ENCODE data around the gene ZFP14. TPM values are rescaled to one million over a fixed set of nuclear protein-coding genes. Genes with fewer than 3 reads are reported as not detected.

The ZFP14 gene
- total RNA-seq (10 to 100 TPM; 20.7 to 21.2 TPM), polyA plus RNA-seq (1 to 10 TPM; 2.1 to 7.2 TPM)

- peaks cover 0 to 35% (median 18%) of the 10 kb centered on the region in 8 donors for H3K9me3 Mint-ChIP-seq
- H3K4me3 Mint-ChIP-seq = peak within 1 kb of the TSS; percentile 87 to 96 (median 94)
- H3K36me3 Mint-ChIP-seq = peaks cover 8 to 25% of the 10 kb centered on the region in 2 donors
- CTCF ChIA-PET (ENCODE audit: partially characterized antibody) = interaction anchor here (0.6 to 1.9 kb wide), 3 partner anchors 187 to 703 kb away, joined by 3 to 4 read pairs (median 3); partner anchors contain the start of gene ZNF420
- H3K27ac Mint-ChIP-seq = peak within 1 kb of the TSS; percentile 81 to 97 (median 93)
- intact Hi-C loops (cut with micrococcal nuclease) = loop anchor here (1.0 to 5.0 kb wide), 12 partner anchors 39 to 1400 kb away; partner anchors contain the start of genes ZFP82, ZNF146, ZNF260 and ZNF382
- Histone ChIP-seq H3K27ac (ENCODE audit: low read depth, low read length) (peak within 1 kb of the TSS; percentile 76), H3K4me1 (ENCODE audit: insufficient read depth, low read length) (peaks cover 18% of the 10 kb centered on the region), H3K9me3 (ENCODE audit: control insufficient read depth in 1 of 2, low read length in 2 of 2) (no peaks in the 10 kb centered on the region), H3K36me3 (ENCODE audit: insufficient read depth, low read length) (no peaks in the 10 kb centered on the region), H3K4me3 (ENCODE audit: low read length in 2 of 2) (peak within 1 kb of the TSS; percentile 76 to 87), H3K27me3 (ENCODE audit: insufficient read depth, low read length) (no peaks in the 10 kb centered on the region)
- DNase-seq = peak; percentile 92 to 96 (median 95)
- POLR2A ChIA-PET (ENCODE audit: partially characterized antibody) = interaction anchor here (0.5 to 2.5 kb wide), 19 partner anchors 18 to 1215 kb away, joined by 3 to 18 read pairs (median 4); partner anchors contain the start of genes ZNF146, ZNF260, ZNF382 and ZNF420
- H3K4me1 Mint-ChIP-seq = peaks cover 13 to 34% (median 18%) of the 10 kb centered on the region in 4 donors
- H3K27me3 Mint-ChIP-seq = no peaks in the 10 kb centered on the region
Observed at GRCh38 chr19:36378625-36379509, at the start of gene ZFP14. Gene ZFP14 (minus strand): TSS chr19:36379201. CDS start chr19:36367892, 11,309 bp downstream.

GRCh38 chr19:36423925-36424324 is 44.9 kb upstream of the ZFP14 start:
- H3K27me3 Mint-ChIP-seq = peaks cover 20 to 21% of the 10 kb centered on the region in 2 donors
- peaks cover 0 to 7% (median 1%) of the 10 kb centered on the region in 4 donors for H3K4me1 Mint-ChIP-seq
- Histone ChIP-seq H3K4me1 (ENCODE audit: insufficient read depth, low read length) (peaks cover 3% of the 10 kb centered on the region), H3K27ac (ENCODE audit: low read depth, low read length) (no peak overlapping the region), H3K9me3 (ENCODE audit: control insufficient read depth in 1 of 2, low read length in 2 of 2) (no peaks in the 10 kb centered on the region), H3K27me3 (ENCODE audit: insufficient read depth, low read length) (no peaks in the 10 kb centered on the region), H3K36me3 (ENCODE audit: insufficient read depth, low read length) (no peaks in the 10 kb centered on the region), H3K4me3 (ENCODE audit: low read length in 2 of 2) (no peak overlapping the region)
- ChIA-PET POLR2A (ENCODE audit: partially characterized antibody) (no interaction called here), CTCF (ENCODE audit: partially characterized antibody) (no interaction called here)
- DNase-seq = no peak
- H3K4me3 Mint-ChIP-seq = no peak overlapping the region
- H3K36me3 Mint-ChIP-seq = peaks cover 13 to 17% of the 10 kb centered on the region in 2 donors
- intact Hi-C loops (cut with micrococcal nuclease) = no loop called here
- H3K27ac Mint-ChIP-seq = no peak overlapping the region
- peaks cover 6 to 59% (median 43%) of the 10 kb centered on the region in 8 donors for H3K9me3 Mint-ChIP-seq

- H3K4me3 ChIP-seq (ENCODE audit: low read length in 2 of 2) = no peak overlapping the region
- intact Hi-C loops (cut with micrococcal nuclease) = no loop called here
- no peak for DNase-seq
- no peaks in the 10 kb centered on the region for H3K9me3 ChIP-seq (ENCODE audit: control insufficient read depth in 1 of 2, low read length in 2 of 2)
- Mint-ChIP-seq H3K4me1 (peaks cover 11 to 27% (median 17%) of the 10 kb centered on the region in 4 donors), H3K27ac (no peak overlapping the region), H3K27me3 (peaks cover 17 to 21% of the 10 kb centered on the region in 2 donors), H3K36me3 (peaks cover 20 to 27% of the 10 kb centered on the region in 2 donors), H3K9me3 (peaks cover 3 to 61% (median 36%) of the 10 kb centered on the region in 8 donors), H3K4me3 (peak overlapping the region in 6 of 8 donors; percentile 31 to 64 (median 51))
- ChIA-PET CTCF (ENCODE audit: partially characterized antibody) (no interaction called here), POLR2A (ENCODE audit: partially characterized antibody) (no interaction called here)
- H3K27me3 ChIP-seq (ENCODE audit: insufficient read depth, low read length) = no peaks in the 10 kb centered on the region
- peaks cover 15% of the 10 kb centered on the region for H3K4me1 ChIP-seq (ENCODE audit: insufficient read depth, low read length)
- no peaks in the 10 kb centered on the region for H3K36me3 ChIP-seq (ENCODE audit: insufficient read depth, low read length)
- no peak overlapping the region for H3K27ac ChIP-seq (ENCODE audit: low read depth, low read length)
Observed at GRCh38 chr19:36421749-36422481, 42.9 kb upstream of the ZFP14 start.

GRCh38 chr19:36420961-36421748 is 42.2 kb upstream of the ZFP14 start:
- Mint-ChIP-seq H3K27me3 (peaks cover 13 to 21% of the 10 kb centered on the region in 2 donors), H3K4me3 (peak overlapping the region in 4 of 8 donors; percentile 33 to 64 (median 50))

GRCh38 chr19:36418287-36419001 is 39.4 kb upstream of the ZFP14 start, which contains the start of gene ZFP82:
Gene ZFP82 (minus strand): TSS chr19:36418644. CDS start chr19:36409789, 8,855 bp downstream.
- H3K4me3 Mint-ChIP-seq = peak within 1 kb of the TSS; percentile 81 to 93 (median 92)
- H3K36me3 ChIP-seq (ENCODE audit: insufficient read depth, low read length) = no peaks in the 10 kb centered on the region
- peaks cover 15% of the 10 kb centered on the region for H3K4me1 ChIP-seq (ENCODE audit: insufficient read depth, low read length)
- H3K27me3 ChIP-seq (ENCODE audit: insufficient read depth, low read length) = no peaks in the 10 kb centered on the region
- H3K9me3 ChIP-seq (ENCODE audit: control insufficient read depth in 1 of 2, low read length in 2 of 2) = no peaks in the 10 kb centered on the region
- ChIA-PET CTCF (ENCODE audit: partially characterized antibody) (interaction anchor here (1.1 kb wide), 1 partner anchor 71 kb away, joined by 4 read pairs; the partner anchor contains the start of gene ZNF566), POLR2A (ENCODE audit: partially characterized antibody) (interaction anchor here (0.6 to 2.4 kb wide), 8 partner anchors 9 to 249 kb away, joined by 3 to 8 read pairs (median 3); partner anchors contain the start of genes ZNF146, ZNF260, ZNF382 and ZNF565)
- peaks cover 11 to 28% (median 20%) of the 10 kb centered on the region in 4 donors for H3K4me1 Mint-ChIP-seq
- peak within 1 kb of the TSS; percentile 78 to 97 (median 96) for H3K27ac Mint-ChIP-seq
- peaks cover 3 to 52% (median 28%) of the 10 kb centered on the region in 8 donors for H3K9me3 Mint-ChIP-seq
- peaks cover 33 to 34% of the 10 kb centered on the region in 2 donors for H3K36me3 Mint-ChIP-seq
- peak within 1 kb of the TSS; percentile 71 to 82 for H3K4me3 ChIP-seq (ENCODE audit: low read length in 2 of 2)
- peak; percentile 47 to 81 (median 76) for DNase-seq
- intact Hi-C loops (cut with micrococcal nuclease) = loop anchor here (1.0 to 2.0 kb wide), 3 partner anchors 39 to 204 kb away; partner anchors contain the start of genes ZFP14, ZNF146, ZNF565 and ZNF566
- peak within 1 kb of the TSS; percentile 73 for H3K27ac ChIP-seq (ENCODE audit: low read depth, low read length)
- H3K27me3 Mint-ChIP-seq = peaks cover 9 to 19% of the 10 kb centered on the region in 2 donors

More at GRCh38 chr19:36420961-36421748, 42.2 kb upstream of the ZFP14 start:
- Histone ChIP-seq H3K4me1 (ENCODE audit: insufficient read depth, low read length) (peaks cover 15% of the 10 kb centered on the region), H3K36me3 (ENCODE audit: insufficient read depth, low read length) (no peaks in the 10 kb centered on the region), H3K27me3 (ENCODE audit: insufficient read depth, low read length) (no peaks in the 10 kb centered on the region), H3K27ac (ENCODE audit: low read depth, low read length) (no peak overlapping the region), H3K9me3 (ENCODE audit: control insufficient read depth in 1 of 2, low read length in 2 of 2) (no peaks in the 10 kb centered on the region), H3K4me3 (ENCODE audit: low read length in 2 of 2) (no peak overlapping the region)
- intact Hi-C loops (cut with micrococcal nuclease) = no loop called here
- POLR2A ChIA-PET (ENCODE audit: partially characterized antibody) = no interaction called here
- DNase-seq = no peak
- H3K36me3 Mint-ChIP-seq = peaks cover 21 to 29% of the 10 kb centered on the region in 2 donors
- CTCF ChIA-PET (ENCODE audit: partially characterized antibody) = no interaction called here
- H3K27ac Mint-ChIP-seq = no peak overlapping the region
- H3K4me1 Mint-ChIP-seq = peaks cover 11 to 28% (median 18%) of the 10 kb centered on the region in 4 donors
- peaks cover 3 to 58% (median 34%) of the 10 kb centered on the region in 8 donors for H3K9me3 Mint-ChIP-seq
